Measurements from ENCODE around the gene CIB4. TPM values are rescaled to one million over a fixed set of nuclear protein-coding genes. Genes with fewer than 3 reads are reported as not detected.

The CIB4 gene
- total RNA-seq, result not detected

DNA sequence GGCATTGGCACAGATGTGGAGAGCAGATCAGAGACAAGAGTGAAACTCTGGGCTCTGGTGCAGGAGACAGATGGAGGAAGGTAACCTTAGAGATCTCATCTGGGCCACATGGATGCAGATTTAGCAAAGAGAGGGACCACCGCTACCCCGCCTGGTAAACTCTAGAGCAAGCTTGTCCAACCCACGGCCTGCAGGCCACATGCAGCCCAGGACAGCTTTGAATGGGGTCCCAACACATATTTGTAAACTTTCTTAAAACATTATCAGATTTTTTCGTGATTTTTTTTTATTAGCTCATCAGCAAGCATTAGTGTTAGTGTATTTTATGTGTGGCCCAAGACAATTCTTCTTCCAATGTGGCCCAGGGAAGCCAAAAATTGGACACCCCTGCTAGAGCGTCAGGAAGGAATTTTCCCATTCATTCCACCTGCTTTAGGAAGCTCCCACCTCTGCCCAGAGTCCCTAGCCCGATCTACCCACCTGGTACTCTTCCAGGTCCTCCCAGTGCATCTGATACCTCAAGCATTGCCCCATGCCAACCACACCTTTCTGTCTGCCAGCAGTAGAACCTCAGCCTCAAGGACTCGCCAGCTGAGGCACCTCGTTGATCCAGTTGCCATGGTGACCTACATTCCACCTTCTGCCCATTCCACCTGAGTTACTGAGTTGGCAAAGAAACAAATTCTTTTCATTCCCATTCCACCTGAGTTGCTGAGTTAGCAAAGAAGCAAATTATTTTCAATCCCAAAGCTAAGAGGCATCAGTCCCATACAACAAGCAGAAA is at the start of gene CIB4:
CIB4 (minus strand) TSS at position 586 of the 784 bp plus-strand sequence; CDS start at position 534, 52 bp downstream.

Other genes starting within 250 kb of the CIB4 start
- gene DRC1, start 239.4 kb downstream of the CIB4 start, total RNA-seq, result 1.3 TPM
- gene OTOF, start 163.2 kb downstream of the CIB4 start, total RNA-seq, result 0.66 TPM
- 40.4 TPM for gene KCNK3, start 51.4 kb upstream of the CIB4 start, total RNA-seq
- gene SLC35F6, start 122.9 kb upstream of the CIB4 start, total RNA-seq, result 26.6 TPM
- gene CENPA, start 144.7 kb upstream of the CIB4 start, total RNA-seq, result 2.4 TPM
- 40.3 TPM for gene DPYSL5, start 206.8 kb upstream of the CIB4 start, total RNA-seq

All from camera-type eye (tissue), 1 donor.